SIG-M5 treated with dmso at 0.1 percent for 504 hours (cell line): ENCODE results near the gene UBE2G2.

Experiments used
- DNase-seq: peaks from one replicate; lab custom pipeline; 2025; ENCODE audit not compliant: unreplicated experiment; lab: John Stamatoyannopoulos, UW

The UBE2G2 gene

GRCh38 chr21:44816761-44817505 is 15.3 kb upstream of the UBE2G2 start:
- DNase-seq = no peak

- no peak for DNase-seq
Measured at GRCh38 chr21:44815852-44816628, 14.4 kb upstream of the UBE2G2 start.

- no peak for DNase-seq
Measured at GRCh38 chr21:44815225-44815624, 13.6 kb upstream of the UBE2G2 start.

- DNase-seq = no peak
Measured at GRCh38 chr21:44814498-44815023, 12.9 kb upstream of the UBE2G2 start.

- no peak for DNase-seq
Measured at GRCh38 chr21:44813727-44814126, 12.1 kb upstream of the UBE2G2 start.

GRCh38 chr21:44813149-44813548 is 11.5 kb upstream of the UBE2G2 start:
- no peak for DNase-seq

GRCh38 chr21:44812640-44813039 is 11.0 kb upstream of the UBE2G2 start:
- DNase-seq = no peak

- no peak for DNase-seq
Measured at GRCh38 chr21:44810779-44811178, 9.2 kb upstream of the UBE2G2 start.

- DNase-seq = no peak
Measured at GRCh38 chr21:44805859-44806258, 4.2 kb upstream of the UBE2G2 start.

GRCh38 chr21:44805226-44805625 is 3.6 kb upstream of the UBE2G2 start:
- no peak for DNase-seq

- DNase-seq = no peak
Measured at GRCh38 chr21:44804762-44805161, 3.1 kb upstream of the UBE2G2 start.

- DNase-seq = no peak
Measured at GRCh38 chr21:44803651-44804050, 2.0 kb upstream of the UBE2G2 start.

- peak; percentile 31 for DNase-seq
Measured at GRCh38 chr21:44802396-44803153, 955 bp upstream of the UBE2G2 start.

GRCh38 chr21:44800971-44801467 is 601 bp downstream of the UBE2G2 start:
- DNase-seq = peak; percentile 62

- peak; percentile 74 for DNase-seq
Measured at GRCh38 chr21:44800103-44800502, 1.5 kb downstream of the UBE2G2 start.

- no peak for DNase-seq
Measured at GRCh38 chr21:44799646-44800045, 2.0 kb downstream of the UBE2G2 start.

GRCh38 chr21:44797775-44798174 is 3.8 kb downstream of the UBE2G2 start:
- DNase-seq = no peak

- DNase-seq = no peak
Measured at GRCh38 chr21:44795342-44795741, 6.3 kb downstream of the UBE2G2 start.

GRCh38 chr21:44793592-44794374 is 7.8 kb downstream of the UBE2G2 start:
- DNase-seq = no peak
